ENCODE results near the gene ONECUT3. TPM values are rescaled to one million over a fixed set of nuclear protein-coding genes. Genes with fewer than 3 reads are reported as not detected.

Gene ONECUT3
- total and polyA plus RNA-seq, 7 experiments from 2014 or later, result not detected

GRCh38 chr19:1812426-1813191 is 59.3 kb downstream of the ONECUT3 start:
- Histone ChIP-seq H3K27me3 (ENCODE audit: control insufficient read depth in 2 of 2, insufficient read depth in 2 of 2, low read length in 2 of 2) (no peaks in the 10 kb centered on the region), H3K4me1 (ENCODE audit: control insufficient read depth in 2 of 2, insufficient read depth in 2 of 2, low read length in 2 of 2) (peaks cover 0 to 8% of the 10 kb centered on the region in 2 donors), H3K27ac (ENCODE audit: low read depth, low read length) (peak overlapping the region; percentile 63), H3K36me3 (ENCODE audit: control insufficient read depth in 2 of 3, insufficient read depth in 3 of 3, low read length in 3 of 3) (peaks cover 0 to 27% (median 4%) of the 10 kb centered on the region in 3 experiments), H3K4me3 (ENCODE audit: low read length) (peak overlapping the region; percentile 65), H3K9me3 (ENCODE audit: control insufficient read depth in 2 of 3, low read length in 3 of 3) (no peaks in the 10 kb centered on the region)
- DNase-seq (peak; percentile 70 to 88 (median 84)), ATAC-seq (peak; percentile 85)
- intact Hi-C loops (cut with micrococcal nuclease), result loop anchor here (1.0 to 2.0 kb wide), 11 partner anchors 14 to 537 kb away; partner anchors contain the start of genes REXO1 (in 2 of the 2), TCF3 (in 2 of the 2), DAZAP1 (in 1 of the 2) and FAM174C (in 1 of the 2)
- Mint-ChIP-seq H3K9me3 (no peaks in the 10 kb centered on the region), H3K27me3 (no peaks in the 10 kb centered on the region), H3K4me3 (peak overlapping the region; percentile 93 to 99 (median 96)), H3K36me3 (no peaks in the 10 kb centered on the region), H3K27ac (peak overlapping the region; percentile 82 to 97 (median 92)), H3K4me1 (peaks cover 9 to 19% (median 11%) of the 10 kb centered on the region in 7 donors)
- ChIA-PET CTCF (interaction anchor here (1.0 kb wide), 1 partner anchor 19 kb away, joined by 6 read pairs; no protein-coding TSS in a partner anchor), POLR2A (no interaction called here)

GRCh38 chr19:1813192-1814182 is 60.2 kb downstream of the ONECUT3 start:
- H3K36me3 Mint-ChIP-seq, result no peaks in the 10 kb centered on the region
- intact Hi-C loops (cut with micrococcal nuclease), result loop anchor here (2.0 kb wide), 2 partner anchors 25 to 161 kb away; partner anchors contain the start of gene TCF3 (in 2 of the 2)
- ATAC-seq (no peak), DNase-seq (no peak)
- H3K9me3 Mint-ChIP-seq, result no peaks in the 10 kb centered on the region
- ChIA-PET CTCF (interaction anchor here (0.6 to 2.0 kb wide), 5 partner anchors 13 to 890 kb away, joined by 3 to 7 read pairs (median 3); no protein-coding TSS in a partner anchor), POLR2A (no interaction called here)
- Histone ChIP-seq H3K4me1 (ENCODE audit: control insufficient read depth in 2 of 2, insufficient read depth in 2 of 2, low read length in 2 of 2) (peaks cover 0 to 8% of the 10 kb centered on the region in 2 donors), H3K27me3 (ENCODE audit: control insufficient read depth in 2 of 2, insufficient read depth in 2 of 2, low read length in 2 of 2) (no peaks in the 10 kb centered on the region), H3K4me3 (ENCODE audit: low read length) (peak overlapping the region; percentile 65), H3K9me3 (ENCODE audit: control insufficient read depth in 2 of 3, low read length in 3 of 3) (no peaks in the 10 kb centered on the region), H3K36me3 (ENCODE audit: control insufficient read depth in 2 of 3, insufficient read depth in 3 of 3, low read length in 3 of 3) (peaks cover 0 to 35% (median 7%) of the 10 kb centered on the region in 3 experiments), H3K27ac (ENCODE audit: low read depth, low read length) (peak overlapping the region; percentile 63)
- peaks cover 9 to 19% (median 11%) of the 10 kb centered on the region in 7 donors for H3K4me1 Mint-ChIP-seq
- no peaks in the 10 kb centered on the region for H3K27me3 Mint-ChIP-seq
- peak overlapping the region in 8 of 9 donors; percentile 66 to 97 (median 92) for H3K27ac Mint-ChIP-seq
- H3K4me3 Mint-ChIP-seq, result peak overlapping the region; percentile 93 to 99 (median 96)

GRCh38 chr19:1814391-1814790 is 61.1 kb downstream of the ONECUT3 start:
- Mint-ChIP-seq H3K27ac (peak overlapping the region in 1 of 9 donors; percentile 59), H3K9me3 (no peaks in the 10 kb centered on the region), H3K4me3 (no peak overlapping the region), H3K4me1 (peaks cover 9 to 19% (median 11%) of the 10 kb centered on the region in 7 donors), H3K27me3 (no peaks in the 10 kb centered on the region), H3K36me3 (no peaks in the 10 kb centered on the region)
- Histone ChIP-seq H3K4me1 (ENCODE audit: control insufficient read depth in 2 of 2, insufficient read depth in 2 of 2, low read length in 2 of 2) (peaks cover 0 to 8% of the 10 kb centered on the region in 2 donors), H3K9me3 (ENCODE audit: control insufficient read depth in 2 of 3, low read length in 3 of 3) (no peaks in the 10 kb centered on the region), H3K4me3 (ENCODE audit: low read length) (no peak overlapping the region), H3K27me3 (ENCODE audit: control insufficient read depth in 2 of 2, insufficient read depth in 2 of 2, low read length in 2 of 2) (no peaks in the 10 kb centered on the region), H3K36me3 (ENCODE audit: control insufficient read depth in 2 of 3, insufficient read depth in 3 of 3, low read length in 3 of 3) (peaks cover 0 to 43% (median 7%) of the 10 kb centered on the region in 3 experiments), H3K27ac (ENCODE audit: low read depth, low read length) (no peak overlapping the region)
- ATAC-seq (no peak), DNase-seq (no peak)
- intact Hi-C loops (cut with micrococcal nuclease), result no loop called here
- CTCF ChIA-PET, result interaction anchor here (0.6 to 2.0 kb wide), 3 partner anchors 12 to 656 kb away, joined by 3 to 7 read pairs (median 3); no protein-coding TSS in a partner anchor
- POLR2A ChIA-PET, result no interaction called here

- H3K27me3 Mint-ChIP-seq, result no peaks in the 10 kb centered on the region
- POLR2A ChIA-PET, result no interaction called here
- Histone ChIP-seq H3K4me3 (ENCODE audit: low read length) (no peak overlapping the region), H3K4me1 (ENCODE audit: control insufficient read depth in 2 of 2, insufficient read depth in 2 of 2, low read length in 2 of 2) (peaks cover 0 to 8% of the 10 kb centered on the region in 2 donors), H3K36me3 (ENCODE audit: control insufficient read depth in 2 of 3, insufficient read depth in 3 of 3, low read length in 3 of 3) (peaks cover 5 to 49% (median 7%) of the 10 kb centered on the region in 3 experiments), H3K27ac (ENCODE audit: low read depth, low read length) (no peak overlapping the region), H3K27me3 (ENCODE audit: control insufficient read depth in 2 of 2, insufficient read depth in 2 of 2, low read length in 2 of 2) (no peaks in the 10 kb centered on the region), H3K9me3 (ENCODE audit: control insufficient read depth in 2 of 3, low read length in 3 of 3) (no peaks in the 10 kb centered on the region)
- intact Hi-C loops (cut with micrococcal nuclease), result no loop called here
- H3K4me1 Mint-ChIP-seq, result peaks cover 9 to 19% (median 11%) of the 10 kb centered on the region in 7 donors
- no peak for DNase-seq
- no peak for ATAC-seq
- H3K4me3 Mint-ChIP-seq, result no peak overlapping the region
- H3K9me3 Mint-ChIP-seq, result no peaks in the 10 kb centered on the region
- no peak overlapping the region for H3K27ac Mint-ChIP-seq
- CTCF ChIA-PET, result interaction anchor here (1.0 to 2.0 kb wide), 2 partner anchors 11 to 19 kb away, joined by 3 to 7 read pairs; no protein-coding TSS in a partner anchor
- H3K36me3 Mint-ChIP-seq, result no peaks in the 10 kb centered on the region
Measured at GRCh38 chr19:1814833-1815604, 61.7 kb downstream of the ONECUT3 start.

- peaks cover 0 to 8% of the 10 kb centered on the region in 2 donors for H3K4me1 ChIP-seq (ENCODE audit: control insufficient read depth in 2 of 2, insufficient read depth in 2 of 2, low read length in 2 of 2)
- H3K27ac Mint-ChIP-seq, result no peak overlapping the region
- H3K36me3 Mint-ChIP-seq, result peaks cover 0 to 4% (median 3%) of the 10 kb centered on the region in 5 donors
- H3K9me3 ChIP-seq (ENCODE audit: control insufficient read depth in 2 of 3, low read length in 3 of 3), result no peaks in the 10 kb centered on the region
- DNase-seq (no peak), ATAC-seq (no peak)
- H3K4me3 Mint-ChIP-seq, result no peak overlapping the region
- H3K27ac ChIP-seq (ENCODE audit: low read depth, low read length), result no peak overlapping the region
- H3K27me3 ChIP-seq (ENCODE audit: control insufficient read depth in 2 of 2, insufficient read depth in 2 of 2, low read length in 2 of 2), result no peaks in the 10 kb centered on the region
- intact Hi-C loops (cut with micrococcal nuclease), result no loop called here
- H3K4me3 ChIP-seq (ENCODE audit: low read length), result no peak overlapping the region
- no peaks in the 10 kb centered on the region for H3K9me3 Mint-ChIP-seq
- peaks cover 5 to 58% (median 7%) of the 10 kb centered on the region in 3 experiments for H3K36me3 ChIP-seq (ENCODE audit: control insufficient read depth in 2 of 3, insufficient read depth in 3 of 3, low read length in 3 of 3)
- H3K27me3 Mint-ChIP-seq, result no peaks in the 10 kb centered on the region
- ChIA-PET POLR2A (no interaction called here), CTCF (no interaction called here)
- H3K4me1 Mint-ChIP-seq, result peaks cover 9 to 15% (median 11%) of the 10 kb centered on the region in 7 donors
Measured at GRCh38 chr19:1815605-1816529, 62.6 kb downstream of the ONECUT3 start.
